ENCODE measurements around the gene CDK14.

The CDK14 gene

GRCh38 chr7:90642978-90643377, 46.9 kb downstream of the CDK14 start:
- no peak for TF ChIP-seq CTCF (IDR thresholded peaks at IDR 0.05; ENCODE audit: low read depth, low read length, missing control alignments)
- no peak overlapping the region for H3K4me3 ChIP-seq (replicated peaks; ENCODE audit: low read depth, low read length)
- DNase-seq (ENCODE audit: extremely low read depth, low read depth): no peak

GRCh38 chr7:90645784-90646183, 49.7 kb downstream of the CDK14 start:
- TF ChIP-seq CTCF (IDR thresholded peaks at IDR 0.05; ENCODE audit: low read depth, low read length, missing control alignments): no peak
- DNase-seq (ENCODE audit: extremely low read depth, low read depth): no peak
- H3K4me3 ChIP-seq (replicated peaks; ENCODE audit: low read depth, low read length): no peak overlapping the region

- TF ChIP-seq CTCF (IDR thresholded peaks at IDR 0.05; ENCODE audit: low read depth, low read length, missing control alignments): no peak
- DNase-seq (ENCODE audit: extremely low read depth, low read depth): no peak
- H3K4me3 ChIP-seq (replicated peaks; ENCODE audit: low read depth, low read length): no peak overlapping the region
These were observed 52.0 kb downstream of the CDK14 start for GRCh38 chr7:90648107-90648506.

GRCh38 chr7:90648834-90649233, 52.7 kb downstream of the CDK14 start:
- H3K4me3 ChIP-seq (replicated peaks; ENCODE audit: low read depth, low read length): no peak overlapping the region
- DNase-seq (ENCODE audit: extremely low read depth, low read depth): no peak
- TF ChIP-seq CTCF (IDR thresholded peaks at IDR 0.05; ENCODE audit: low read depth, low read length, missing control alignments): no peak

GRCh38 chr7:90654718-90655427, 58.8 kb downstream of the CDK14 start:
- H3K4me3 ChIP-seq (replicated peaks; ENCODE audit: low read depth, low read length): no peak overlapping the region
- DNase-seq (ENCODE audit: extremely low read depth, low read depth): no peak
- TF ChIP-seq CTCF (IDR thresholded peaks at IDR 0.05; ENCODE audit: low read depth, low read length, missing control alignments): no peak

- TF ChIP-seq CTCF (IDR thresholded peaks at IDR 0.05; ENCODE audit: low read depth, low read length, missing control alignments): no peak
- DNase-seq (ENCODE audit: extremely low read depth, low read depth): no peak
These were observed 59.4 kb downstream of the CDK14 start for GRCh38 chr7:90655566-90655965.

GRCh38 chr7:90657481-90657880, 61.4 kb downstream of the CDK14 start:
- TF ChIP-seq CTCF (IDR thresholded peaks at IDR 0.05; ENCODE audit: low read depth, low read length, missing control alignments): no peak
- no peak overlapping the region for H3K4me3 ChIP-seq (replicated peaks; ENCODE audit: low read depth, low read length)
- DNase-seq (ENCODE audit: extremely low read depth, low read depth): no peak

More at GRCh38 chr7:90655566-90655965, 59.4 kb downstream of the CDK14 start:
- H3K4me3 ChIP-seq (replicated peaks; ENCODE audit: low read depth, low read length): no peak overlapping the region
